SU-DHL-6 (cell line): ENCODE results near the gene RAP1GAP2.
"Not testable (repeated sequence)": the region's sequence is repeated elsewhere in the genome, so short reads cannot be mapped to it uniquely, and the experiment has no call there.

Experiments used
- H2AFZ ChIP-seq: fragments of 200-600 bp; sonication (generic); 2 replicates; pipeline ENCODE4 v1.6.1; 2014; ENCODE audit warnings: low read depth, mild to moderate bottlenecking, moderate library complexity, mixed read lengths, antibody characterized with exemption, low read length; ENCODE audit not compliant: severe bottlenecking
- H3F3A ChIP-seq: fragments of 200-600 bp; shearing (Covaris generic); 2 replicates; pipeline ENCODE4 v1.6.0; 2016; ENCODE audit warnings: antibody characterized with exemption, mild to moderate bottlenecking; ENCODE audit not compliant: insufficient read depth
- H3K27ac ChIP-seq: fragments of 200-600 bp; sonication (generic); 2 replicates; pipeline ENCODE4 v1.5.1; 2016; ENCODE audit warnings: low read depth, mild to moderate bottlenecking, low read length, moderate library complexity, mixed read lengths
- H3K27me3 ChIP-seq: fragments of 200-600 bp; sonication (generic), shearing (Covaris generic); 2 replicates; pipeline ENCODE4 v1.6.0; 2014; ENCODE audit warnings: mild to moderate bottlenecking, low read length
- H3K36me3 ChIP-seq: fragments of 200-600 bp; sonication (generic); 2 replicates; pipeline ENCODE4 v1.6.1; 2014; ENCODE audit warnings: mild to moderate bottlenecking, low read length, mixed read lengths
- H3K4me2 ChIP-seq: fragments of 300-600, 200-600 bp; shearing (Covaris generic), sonication (generic); 2 replicates; pipeline ENCODE4 v1.6.0; 2014; ENCODE audit warnings: low read length, low read depth, mild to moderate bottlenecking; ENCODE audit not compliant: poor library complexity, severe bottlenecking
- H3K4me3 ChIP-seq: fragments of 200-600 bp; sonication (generic); 2 replicates; pipeline ENCODE4 v1.5.1; 2014; ENCODE audit warnings: antibody characterized with exemption, low read length, mild to moderate bottlenecking, mixed read lengths; ENCODE audit not compliant: insufficient read depth, poor library complexity, severe bottlenecking
- H3K79me2 ChIP-seq: fragments of 200-600 bp; sonication (generic); 2 replicates; pipeline ENCODE4 v1.6.1; 2014; ENCODE audit warnings: mild to moderate bottlenecking, low read length, moderate library complexity; ENCODE audit not compliant: insufficient read depth
- H3K9ac ChIP-seq: fragments of 200-600 bp; sonication (generic); 2 replicates; pipeline ENCODE4 v1.7.0; 2014; ENCODE audit warnings: mild to moderate bottlenecking, low read length
- H3K9me2 ChIP-seq: fragments of 200-600 bp; sonication (generic); replicated peaks from 2 replicates; pipeline ENCODE4 v1.6.1; 2014; ENCODE audit warnings: low read length; ENCODE audit not compliant: insufficient read depth
- H3K9me3 ChIP-seq: fragments of 200-600 bp; sonication (generic); 2 replicates; pipeline ENCODE4 v1.6.1; 2014; ENCODE audit warnings: low read length, mixed read lengths; ENCODE audit not compliant: insufficient read depth
- H4K20me1 ChIP-seq: fragments of 200-600 bp; sonication (generic); 2 replicates; pipeline ENCODE4 v1.6.1; 2014; ENCODE audit warnings: low read depth, mild to moderate bottlenecking, antibody characterized with exemption, low read length, moderate library complexity, mixed read lengths
- EZH2phosphoT487 ChIP-seq: fragments of 200-600 bp; sonication (generic), shearing (Covaris generic); conservative IDR thresholded peaks from 2 replicates; pipeline ENCODE4 v1.6.1; 2018; ENCODE audit warnings: mild to moderate bottlenecking, antibody characterized with exemption, low read length, moderate library complexity, mixed read lengths
- TF ChIP-seq, protein P1 (sequence below): fragments of 200-600 bp; sonication (generic); IDR thresholded peaks from one replicate; pipeline ENCODE4 v1.5.1; 2017; ENCODE audit warnings: antibody characterized with exemption, mild to moderate bottlenecking, low read length, moderate library complexity; ENCODE audit not compliant: insufficient read depth, poor library complexity, severe bottlenecking

Gene RAP1GAP2

DNA sequence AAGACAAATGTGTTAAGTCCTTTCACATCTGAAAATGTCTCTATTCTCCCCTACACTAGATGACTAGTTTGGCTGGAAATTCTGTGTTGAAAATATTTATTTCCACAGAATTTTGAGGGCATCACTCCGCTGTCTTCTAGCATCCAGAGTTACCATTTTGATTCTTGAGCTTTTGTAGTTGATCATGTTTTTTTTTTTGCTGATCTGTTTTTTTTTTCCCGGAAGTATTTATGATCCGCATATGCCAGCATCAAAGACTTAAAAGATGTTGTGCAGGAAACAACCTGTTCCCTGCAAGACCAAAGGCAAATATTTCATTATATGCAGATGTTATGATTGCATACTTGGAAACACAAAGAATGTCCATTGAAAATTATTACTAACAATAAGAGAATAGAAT, 250.5 kb downstream of the RAP1GAP2 start:
- Histone ChIP-seq H4K20me1 (no peaks in the 10 kb centered on the region), H3K27me3 (peaks cover 3% of the 10 kb centered on the region; the same call in 1 of the 2 replicates), H3K36me3 (no peaks in the 10 kb centered on the region), H3K4me2 (no peak overlapping the region), H2AFZ (no peak overlapping the region), H3K9ac (no peak overlapping the region), H3K9me3 (peaks cover 6% of the 10 kb centered on the region; the same call in 1 of the 2 replicates), H3K4me3 (no peak overlapping the region), H3K27ac (no peak overlapping the region), H3F3A (no peaks in the 10 kb centered on the region), H3K9me2 (no peaks in the 10 kb centered on the region), H3K79me2 (no peaks in the 10 kb centered on the region)
- TF ChIP-seq, protein P1, sequence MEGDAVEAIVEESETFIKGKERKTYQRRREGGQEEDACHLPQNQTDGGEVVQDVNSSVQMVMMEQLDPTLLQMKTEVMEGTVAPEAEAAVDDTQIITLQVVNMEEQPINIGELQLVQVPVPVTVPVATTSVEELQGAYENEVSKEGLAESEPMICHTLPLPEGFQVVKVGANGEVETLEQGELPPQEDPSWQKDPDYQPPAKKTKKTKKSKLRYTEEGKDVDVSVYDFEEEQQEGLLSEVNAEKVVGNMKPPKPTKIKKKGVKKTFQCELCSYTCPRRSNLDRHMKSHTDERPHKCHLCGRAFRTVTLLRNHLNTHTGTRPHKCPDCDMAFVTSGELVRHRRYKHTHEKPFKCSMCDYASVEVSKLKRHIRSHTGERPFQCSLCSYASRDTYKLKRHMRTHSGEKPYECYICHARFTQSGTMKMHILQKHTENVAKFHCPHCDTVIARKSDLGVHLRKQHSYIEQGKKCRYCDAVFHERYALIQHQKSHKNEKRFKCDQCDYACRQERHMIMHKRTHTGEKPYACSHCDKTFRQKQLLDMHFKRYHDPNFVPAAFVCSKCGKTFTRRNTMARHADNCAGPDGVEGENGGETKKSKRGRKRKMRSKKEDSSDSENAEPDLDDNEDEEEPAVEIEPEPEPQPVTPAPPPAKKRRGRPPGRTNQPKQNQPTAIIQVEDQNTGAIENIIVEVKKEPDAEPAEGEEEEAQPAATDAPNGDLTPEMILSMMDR, result no peak
- no peak for TF ChIP-seq EZH2phosphoT487

DNA sequence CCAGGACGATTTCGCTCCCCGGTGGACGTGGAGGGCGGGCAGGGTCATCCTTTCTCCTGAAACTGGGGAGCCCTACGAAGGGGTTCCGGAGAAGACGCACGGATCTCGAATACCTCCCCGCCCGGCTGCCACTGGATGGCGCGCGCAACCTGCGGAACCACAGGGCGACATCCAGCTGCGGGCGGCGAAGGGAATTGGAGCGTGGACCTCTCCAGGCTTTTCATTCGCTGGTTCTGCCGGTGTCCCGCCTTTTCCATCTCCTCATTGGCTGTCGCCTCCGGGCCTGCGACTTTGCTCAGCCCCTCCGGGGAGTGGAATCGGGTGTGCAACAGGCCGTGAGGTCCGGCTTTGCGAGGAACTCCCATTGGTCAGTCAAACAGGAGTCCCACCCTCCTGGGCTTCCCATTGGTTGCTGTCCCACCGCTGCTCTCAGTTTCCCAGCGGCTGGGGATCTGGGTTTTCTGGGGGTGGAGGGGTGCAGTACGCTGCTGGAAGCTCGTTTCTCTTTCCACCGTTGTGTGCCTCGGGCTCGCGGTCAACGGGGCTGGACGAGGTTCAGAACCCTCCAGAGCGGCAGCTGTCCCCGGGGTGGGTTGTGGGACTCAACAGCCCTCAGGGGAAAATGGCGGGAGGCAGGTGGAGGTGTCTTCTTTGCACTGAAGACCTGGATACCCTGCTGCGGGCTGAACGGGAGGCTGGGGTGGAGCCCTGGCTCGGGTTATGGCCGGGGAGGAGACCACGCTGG, 252.7 kb downstream of the RAP1GAP2 start:
- Histone ChIP-seq H3K4me2 (no peak overlapping the region), H3K9ac (no peak overlapping the region), H3K79me2 (no peaks in the 10 kb centered on the region), H3K9me3 (peaks cover 2% of the 10 kb centered on the region; the same call in 1 of the 2 replicates), H3F3A (no peaks in the 10 kb centered on the region), H3K27ac (no peak overlapping the region), H3K36me3 (no peaks in the 10 kb centered on the region), H4K20me1 (no peaks in the 10 kb centered on the region), H2AFZ (no peak overlapping the region), H3K4me3 (no peak overlapping the region), H3K9me2 (no peaks in the 10 kb centered on the region), H3K27me3 (peaks cover 3% of the 10 kb centered on the region; the same call in 1 of the 2 replicates)
- no peak for TF ChIP-seq EZH2phosphoT487
- TF ChIP-seq, protein P1, result no peak

DNA sequence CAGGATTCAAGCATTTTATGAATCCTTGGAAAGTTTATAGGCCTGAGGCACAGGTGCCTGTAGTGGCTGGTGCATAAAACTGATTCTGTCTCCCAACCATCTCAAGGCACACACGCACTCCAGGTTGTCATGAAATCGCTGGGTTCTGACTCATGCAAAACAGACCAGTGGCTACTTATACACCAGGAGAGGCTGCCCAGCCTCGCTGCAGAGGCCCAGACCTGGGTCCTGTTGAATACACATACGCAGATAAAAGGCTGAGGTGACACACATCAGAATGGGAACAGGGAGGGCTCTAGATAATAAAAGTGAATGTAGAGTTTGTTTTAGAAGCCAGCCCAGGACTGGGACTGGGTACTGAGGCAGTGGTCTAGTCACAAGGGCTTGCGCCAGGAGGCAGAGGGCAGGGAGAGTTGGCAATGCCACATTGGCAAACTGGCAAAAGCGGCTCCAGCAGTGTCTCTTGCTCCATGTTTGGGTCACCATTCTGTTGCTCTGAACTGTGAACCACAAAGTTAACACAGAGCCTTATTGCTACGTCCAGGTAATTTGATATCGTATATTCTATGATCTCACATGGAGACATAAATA, 253.6 kb downstream of the RAP1GAP2 start:
- no peak overlapping the region for H3K27ac ChIP-seq
- H3F3A ChIP-seq, result no peaks in the 10 kb centered on the region
- no peaks in the 10 kb centered on the region for H3K79me2 ChIP-seq
- no peak overlapping the region for H3K4me2 ChIP-seq
- no peaks in the 10 kb centered on the region for H4K20me1 ChIP-seq
- H2AFZ ChIP-seq, result no peak overlapping the region
- no peaks in the 10 kb centered on the region for H3K9me3 ChIP-seq
- no peak overlapping the region for H3K9ac ChIP-seq
- no peaks in the 10 kb centered on the region for H3K9me2 ChIP-seq
- H3K36me3 ChIP-seq, result no peaks in the 10 kb centered on the region
- H3K4me3 ChIP-seq, result no peak overlapping the region
- H3K27me3 ChIP-seq, result peaks cover 3% of the 10 kb centered on the region; the same call in 1 of the 2 replicates
- TF ChIP-seq, protein P1, result no peak
- no peak for TF ChIP-seq EZH2phosphoT487

DNA sequence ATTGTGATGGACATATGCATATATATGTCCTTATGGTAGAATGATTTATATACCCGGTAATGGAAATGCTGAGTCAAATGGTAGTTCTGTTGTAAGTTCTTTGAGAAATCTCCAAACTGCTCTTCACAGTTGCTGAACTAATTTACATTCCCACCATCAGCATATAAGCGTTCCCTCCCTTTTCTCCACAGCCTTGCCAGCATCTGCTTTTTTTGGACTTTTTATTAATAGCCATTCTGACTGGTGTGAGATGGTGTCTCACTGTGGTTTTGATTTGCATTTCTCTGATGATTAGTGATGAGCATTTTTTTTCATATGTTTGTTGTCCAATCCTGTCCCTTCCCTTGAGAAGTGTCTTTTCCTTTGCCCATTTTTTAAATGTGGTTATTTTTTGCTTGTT, 258.6 kb downstream of the RAP1GAP2 start:
- H3K27ac ChIP-seq, H3K9me3 ChIP-seq, H3K9ac ChIP-seq, H3K27me3 ChIP-seq, H3K36me3 ChIP-seq, H4K20me1 ChIP-seq, H3K9me2 ChIP-seq, H3F3A ChIP-seq, H3K4me2 ChIP-seq, H3K4me3 ChIP-seq, H2AFZ ChIP-seq, H3K79me2 ChIP-seq: not testable (repeated sequence)

DNA sequence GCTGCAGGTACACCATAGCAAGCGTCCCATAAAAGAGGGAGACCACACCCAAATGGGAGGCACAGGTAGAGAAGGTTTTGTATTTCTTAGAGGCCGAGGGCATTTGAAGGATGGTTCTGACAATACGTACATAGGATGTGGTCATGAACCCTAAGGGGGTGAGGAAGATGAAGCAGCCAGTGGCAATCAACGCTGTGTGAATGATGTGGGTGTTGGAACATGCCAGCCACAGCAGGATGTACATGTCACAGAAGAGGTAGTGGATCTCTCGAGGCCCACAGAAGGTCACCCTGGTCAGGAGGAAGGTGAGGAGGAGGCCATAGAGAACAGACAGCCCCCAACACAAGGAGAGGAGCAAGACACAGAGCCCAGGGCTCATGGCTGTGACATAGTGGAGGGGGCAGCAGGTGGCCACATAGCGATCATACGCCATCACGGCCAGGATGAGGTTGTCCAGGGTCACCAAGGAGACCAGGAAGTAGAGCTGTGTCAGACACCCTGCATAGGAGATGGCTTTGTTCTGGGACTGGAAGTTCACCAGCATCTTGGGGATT, 266.7 kb downstream of the RAP1GAP2 start:
- not testable (repeated sequence) for H4K20me1 ChIP-seq, H3K9ac ChIP-seq, H3K27me3 ChIP-seq, H3K79me2 ChIP-seq, H3K27ac ChIP-seq, H3K4me3 ChIP-seq, H3F3A ChIP-seq, H3K9me3 ChIP-seq, H2AFZ ChIP-seq, H3K4me2 ChIP-seq, H3K36me3 ChIP-seq, H3K9me2 ChIP-seq
